OCI-LY7 (cell line): Measurements from ENCODE around the gene MLST8. TPM values are rescaled to one million over a fixed set of nuclear protein-coding genes. Genes with fewer than 3 reads are reported as not detected.
"Not testable (repeated sequence)": the region's sequence is repeated elsewhere in the genome, so short reads cannot be mapped to it uniquely, and the experiment has no call there.

Experiments used
- BruUV-seq: library from RNA; stranded (reverse); fragments of 400-500 nt; replicated peaks from 2 replicates; lab custom pipeline; 2021; lab: Mats Ljungman, UMichigan
- CTCF ChIA-PET: fragments of 300-600 bp; sonication (Branson Sonifier 250); formaldehyde crosslinking; loops from one replicate; lab custom pipeline; 2022; ENCODE audit warnings: antibody characterized with exemption; ENCODE audit not compliant: unreplicated experiment; lab: Charles Lee
- POLR2A ChIA-PET: fragments of 300-600 bp; sonication (Branson Sonifier 250); formaldehyde crosslinking; loops from one replicate; lab custom pipeline; 2022; ENCODE audit warnings: antibody characterized with exemption; lab: Charles Lee
- DNase-seq: peaks from one replicate; pipeline ENCODE4 v3.0.0-alpha.2; 2015; ENCODE audit warnings: low spot score
- H2AFZ ChIP-seq: fragments of 200-600 bp; sonication (generic), shearing (Covaris generic); 2 replicates; pipeline ENCODE4 v1.6.1; 2014; ENCODE audit warnings: mild to moderate bottlenecking, antibody characterized with exemption, low read length, moderate library complexity
- H3K27ac ChIP-seq: fragments of 200-600 bp; sonication (generic); 2 replicates; pipeline ENCODE4 v1.5.1; 2014; ENCODE audit warnings: mixed run types, low read depth, mild to moderate bottlenecking, moderate library complexity, low read length, inconsistent platforms; ENCODE audit not compliant: poor library complexity, severe bottlenecking
- H3K36me3 ChIP-seq: fragments of 200-600 bp; sonication (generic); 2 replicates; pipeline ENCODE4 v1.6.1; 2014; ENCODE audit warnings: mild to moderate bottlenecking, antibody characterized with exemption, low read length, moderate library complexity, mixed read lengths; ENCODE audit not compliant: insufficient read depth
- H3K4me1 ChIP-seq: fragments of 200-600 bp; sonication (generic); 2 replicates; pipeline ENCODE4 v1.5.1; 2014; ENCODE audit warnings: mild to moderate bottlenecking, low read length; ENCODE audit not compliant: insufficient read depth, poor library complexity, severe bottlenecking
- H3K4me2 ChIP-seq: fragments of 200-600 bp; sonication (generic); 2 replicates; pipeline ENCODE4 v1.6.1; 2014; ENCODE audit warnings: mild to moderate bottlenecking, low read length
- H3K4me3 ChIP-seq: fragments of 200-600 bp; sonication (generic); 2 replicates; pipeline ENCODE4 v1.5.1; 2014; ENCODE audit warnings: mild to moderate bottlenecking, low read depth, low read length; ENCODE audit not compliant: poor library complexity, severe bottlenecking
- H3K79me2 ChIP-seq: fragments of 200-600 bp; sonication (generic); 2 replicates; pipeline ENCODE4 v1.6.1; 2016; ENCODE audit warnings: low read depth, mild to moderate bottlenecking, low read length, moderate library complexity, mixed read lengths; ENCODE audit not compliant: insufficient read depth
- H3K9me2 ChIP-seq: fragments of 200-600 bp; sonication (generic); 2 replicates; pipeline ENCODE4 v1.6.1; 2016; ENCODE audit warnings: mild to moderate bottlenecking, low read length, mixed read lengths; ENCODE audit not compliant: insufficient read depth
- H3K9me3 ChIP-seq: fragments of 200-600 bp; sonication (generic); 2 replicates; pipeline ENCODE4 v1.6.1; 2014; ENCODE audit warnings: mild to moderate bottlenecking, mixed run types, low read length, mixed read lengths
- H4K20me1 ChIP-seq: fragments of 200-600 bp; sonication (generic); 2 replicates; pipeline ENCODE4 v1.6.1; 2014; ENCODE audit warnings: mild to moderate bottlenecking, antibody characterized with exemption, low read length, moderate library complexity, mixed read lengths; ENCODE audit not compliant: insufficient read depth
- EZH2phosphoT487 ChIP-seq: fragments of 200-600 bp; sonication (generic); IDR thresholded peaks from 2 replicates; pipeline ENCODE4 v1.6.1; 2018; ENCODE audit warnings: low read depth, borderline replicate concordance, mild to moderate bottlenecking, mixed run types, antibody characterized with exemption, low read length, moderate library complexity, mixed read lengths
- intact Hi-C: fragments of 100-400 bp; cut with micrococcal nuclease; formaldehyde crosslinking; loops from one replicate; pipeline ENCODE4 v1.10.0; 2022; ENCODE audit not compliant: unreplicated experiment
- total RNA-seq, 2 experiments: library from RNA; depleted of rRNA in 1 of 2; stranded (reverse); fragments of >200 nt in 1 of 2; shearing (Covaris generic) in 1 of 2; gene quantifications; 2 replicates each; pipeline ENCODE4 v1.2.3, GENCODE V29; 2014 to 2022
- TF ChIP-seq, protein P1 (sequence below): fragments of 200-600 bp; sonication (generic); conservative IDR thresholded peaks from 2 replicates; pipeline ENCODE4 v1.5.1; 2014; ENCODE audit warnings: mild to moderate bottlenecking, antibody characterized with exemption, low read length, moderate library complexity, mixed read lengths

Gene MLST8
- total RNA-seq, 2 experiments from 2014 or later, result 65.4 to 71.3 TPM

DNA sequence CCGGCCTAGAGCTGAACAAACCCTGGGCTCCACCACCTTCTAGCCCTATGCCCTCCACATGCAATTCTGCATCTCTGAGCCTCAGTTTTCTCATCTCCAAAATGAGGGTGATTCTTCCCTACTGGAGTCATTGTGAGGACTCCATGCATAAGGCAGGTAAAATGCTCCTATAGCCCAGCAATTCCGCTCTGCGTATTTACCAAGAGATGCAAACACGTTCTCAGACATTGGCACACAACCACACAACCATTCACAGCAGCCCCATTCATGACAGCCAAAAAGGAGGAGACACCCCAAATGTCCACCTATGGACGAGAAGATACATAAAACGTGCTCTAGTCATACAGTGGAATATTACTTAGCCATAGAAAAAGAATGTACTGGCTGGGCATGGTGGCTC lies 4.9 kb upstream of the MLST8 start:
- no TSS peak for BruUV-seq
- intact Hi-C loops, result no loop called here
- Histone ChIP-seq H4K20me1 (no peaks in the 10 kb centered on the region), H3K9me2 (no peaks in the 10 kb centered on the region), H3K27ac (no peak overlapping the region), H3K4me1 (peaks cover 5% of the 10 kb centered on the region), H3K9me3 (no peaks in the 10 kb centered on the region), H2AFZ (no peak overlapping the region), H3K4me2 (no peak overlapping the region), H3K36me3 (no peaks in the 10 kb centered on the region), H3K4me3 (no peak overlapping the region), H3K79me2 (no peaks in the 10 kb centered on the region)
- ChIA-PET CTCF (no interaction called here), POLR2A (no interaction called here)
- TF ChIP-seq, protein P1, sequence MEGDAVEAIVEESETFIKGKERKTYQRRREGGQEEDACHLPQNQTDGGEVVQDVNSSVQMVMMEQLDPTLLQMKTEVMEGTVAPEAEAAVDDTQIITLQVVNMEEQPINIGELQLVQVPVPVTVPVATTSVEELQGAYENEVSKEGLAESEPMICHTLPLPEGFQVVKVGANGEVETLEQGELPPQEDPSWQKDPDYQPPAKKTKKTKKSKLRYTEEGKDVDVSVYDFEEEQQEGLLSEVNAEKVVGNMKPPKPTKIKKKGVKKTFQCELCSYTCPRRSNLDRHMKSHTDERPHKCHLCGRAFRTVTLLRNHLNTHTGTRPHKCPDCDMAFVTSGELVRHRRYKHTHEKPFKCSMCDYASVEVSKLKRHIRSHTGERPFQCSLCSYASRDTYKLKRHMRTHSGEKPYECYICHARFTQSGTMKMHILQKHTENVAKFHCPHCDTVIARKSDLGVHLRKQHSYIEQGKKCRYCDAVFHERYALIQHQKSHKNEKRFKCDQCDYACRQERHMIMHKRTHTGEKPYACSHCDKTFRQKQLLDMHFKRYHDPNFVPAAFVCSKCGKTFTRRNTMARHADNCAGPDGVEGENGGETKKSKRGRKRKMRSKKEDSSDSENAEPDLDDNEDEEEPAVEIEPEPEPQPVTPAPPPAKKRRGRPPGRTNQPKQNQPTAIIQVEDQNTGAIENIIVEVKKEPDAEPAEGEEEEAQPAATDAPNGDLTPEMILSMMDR, result no peak
- TF ChIP-seq EZH2phosphoT487, result no peak
- no peak for DNase-seq

DNA sequence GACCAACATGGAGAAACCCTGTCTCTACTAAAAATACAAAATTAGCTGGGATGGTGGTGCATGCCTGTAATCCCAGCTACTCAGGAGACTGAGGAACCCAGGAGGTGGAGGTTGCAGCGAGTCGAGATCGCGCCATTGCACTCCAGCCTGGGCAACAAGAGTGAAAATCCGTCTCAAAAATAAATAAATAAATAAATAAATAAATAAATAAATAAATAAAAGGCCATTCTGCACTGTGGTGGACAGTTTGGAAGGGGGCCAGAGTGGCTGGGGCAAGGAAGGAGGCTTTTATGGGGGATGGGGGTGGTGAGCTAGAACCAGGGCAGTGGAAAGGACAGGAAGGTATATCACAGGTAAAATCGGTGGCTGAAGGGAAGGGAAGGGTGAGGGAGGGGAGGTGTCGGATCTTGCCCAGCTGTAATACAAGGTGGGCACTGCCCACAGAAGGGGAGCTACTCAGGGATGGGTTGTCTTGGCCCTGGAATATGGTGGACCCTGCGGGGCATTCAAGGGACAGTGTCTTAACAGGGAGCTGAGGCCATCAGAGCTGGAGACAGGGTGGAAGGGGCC lies 2.0 kb upstream of the MLST8 start:
- H3K9me3 ChIP-seq, CTCF ChIA-PET, H4K20me1 ChIP-seq, H3K4me3 ChIP-seq, DNase-seq, BruUV-seq, H3K4me2 ChIP-seq, intact Hi-C loops, H3K9me2 ChIP-seq, H3K27ac ChIP-seq, H2AFZ ChIP-seq: not testable (repeated sequence)
- Histone ChIP-seq H3K36me3 (peaks cover 16% of the 10 kb centered on the region), H3K4me1 (peaks cover 13% of the 10 kb centered on the region), H3K79me2 (peaks cover 12% of the 10 kb centered on the region; the same call in 1 of the 2 replicates)
- POLR2A ChIA-PET, result interaction anchor here (0.6 to 0.7 kb wide), 2 partner anchors 180 to 213 kb away, joined by 4 read pairs; no protein-coding TSS in a partner anchor

DNA sequence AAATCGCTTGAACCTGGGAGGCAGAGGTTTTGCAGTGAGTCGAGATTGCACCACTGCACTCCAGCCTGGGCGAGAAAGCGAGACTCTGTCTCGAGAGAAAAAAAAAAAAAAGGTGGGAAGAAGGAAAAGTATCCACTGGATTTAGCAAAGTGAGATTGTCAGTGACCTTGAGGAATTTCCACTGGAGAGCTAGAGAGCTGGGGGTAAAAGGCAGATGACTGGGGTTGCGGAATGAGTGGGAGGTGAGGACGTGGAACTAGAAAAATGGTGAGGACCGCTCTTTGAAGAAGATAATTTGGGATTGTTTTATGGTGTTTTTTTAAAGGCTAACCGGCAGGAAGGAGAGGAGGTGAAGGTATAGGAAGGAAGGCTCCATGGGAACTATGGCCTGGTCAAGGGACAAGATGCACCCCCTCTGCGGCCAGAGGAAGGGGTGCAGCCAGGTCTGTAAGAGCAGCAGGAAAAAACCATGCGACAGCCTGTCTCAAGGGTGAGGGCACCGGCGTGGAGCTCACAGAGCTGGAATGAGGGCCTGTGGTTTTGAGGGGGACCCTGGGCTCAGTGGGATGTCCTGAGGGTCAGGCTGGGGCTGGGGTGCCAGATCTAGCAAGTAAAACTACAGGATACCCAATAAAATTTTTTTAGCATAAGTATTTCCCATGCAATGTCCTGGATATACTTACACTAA lies 694 bp upstream of the MLST8 start:
- Histone ChIP-seq H3K79me2 (peaks cover 12% of the 10 kb centered on the region; the same call in 1 of the 2 replicates), H2AFZ (peak overlapping the region; percentile 86), H3K36me3 (peaks cover 30% of the 10 kb centered on the region), H3K27ac (peak overlapping the region; percentile 64), H4K20me1 (no peaks in the 10 kb centered on the region), H3K4me2 (peak overlapping the region; percentile 95), H3K4me1 (peaks cover 13% of the 10 kb centered on the region), H3K4me3 (peak overlapping the region; percentile 79), H3K9me3 (no peaks in the 10 kb centered on the region), H3K9me2 (no peaks in the 10 kb centered on the region)
- intact Hi-C loops, result loop anchor here (1.0 kb wide), 1 partner anchor 19 kb away; the partner anchor contains the start of gene E4F1
- TSS peak; percentile 58 for BruUV-seq
- TF ChIP-seq EZH2phosphoT487, result no peak
- TF ChIP-seq, protein P1, result no peak
- DNase-seq, result no peak
- POLR2A ChIA-PET, result interaction anchor here (0.9 to 1.1 kb wide), 2 partner anchors 10 to 48 kb away, joined by 3 to 5 read pairs; partner anchors contain the start of gene PGP
- CTCF ChIA-PET, result no interaction called here
